Measurements from ENCODE around the gene CSK.

DNA sequence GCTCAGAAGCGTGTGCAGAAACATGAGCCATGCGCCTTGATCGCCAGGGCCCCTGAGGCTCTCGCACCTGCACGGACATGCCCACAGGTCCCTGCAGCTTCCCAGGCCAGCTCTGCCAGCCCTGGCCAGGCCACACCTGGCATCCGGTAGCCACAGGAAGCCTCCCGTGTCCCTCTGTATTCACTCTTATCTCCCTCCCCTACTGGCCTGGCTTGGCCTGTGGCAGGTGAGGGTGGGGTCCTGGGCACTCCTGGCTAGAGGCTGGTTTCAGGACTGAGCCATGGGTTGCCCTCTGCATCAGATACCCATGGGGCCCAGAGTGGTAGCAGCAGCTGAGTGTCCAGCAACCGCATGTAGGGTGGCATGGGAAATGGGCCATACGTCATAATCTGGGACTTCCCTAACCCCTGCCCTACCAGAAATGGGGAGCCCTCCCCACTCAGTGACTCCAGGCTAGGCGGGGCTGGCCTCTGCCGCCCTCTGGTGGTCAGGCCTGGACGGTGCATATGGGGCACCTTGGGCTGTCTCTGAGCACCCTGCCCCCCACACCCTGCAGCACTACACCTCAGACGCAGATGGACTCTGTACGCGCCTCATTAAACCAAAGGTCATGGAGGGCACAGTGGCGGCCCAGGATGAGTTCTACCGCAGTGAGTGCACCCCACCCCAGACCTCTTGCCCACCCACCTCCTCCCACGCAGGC lies 18.1 kb downstream of the CSK start:
- TF ChIP-seq CTCF (IDR thresholded peaks at IDR 0.05): peak; percentile 95
- no peak for TF ChIP-seq ZFX (IDR thresholded peaks at IDR 0.05; ENCODE audit: borderline replicate concordance)

Measured in 22Rv1 (cell line).